Panc1 (cell line): ENCODE data around the gene KIF3A. TPM values are rescaled to one million over a fixed set of nuclear protein-coding genes. Genes with fewer than 3 reads are reported as not detected.

ENCODE experiments used
- ATAC-seq: fragments of 200-7000 bp; cut with Tn5 transposase; 2 replicates; pipeline ENCODE4 v1.9.1; 2020; ENCODE audit warnings: mild to moderate bottlenecking, moderate library complexity
- BruUV-seq: library from RNA; stranded (reverse); fragments of 400-500 nt; replicated peaks from 2 replicates; lab custom pipeline; 2021; lab: Mats Ljungman, UMichigan
- CTCF ChIA-PET: fragments of 300-600 bp; sonication (Branson Sonifier 250); formaldehyde crosslinking; loops from one replicate; lab custom pipeline; 2022; ENCODE audit warnings: antibody characterized with exemption; lab: Charles Lee
- POLR2A ChIA-PET: fragments of 300-600 bp; sonication (Branson Sonifier 250); formaldehyde crosslinking; loops from one replicate; lab custom pipeline; 2022; ENCODE audit warnings: antibody characterized with exemption; lab: Charles Lee
- DNase-seq: peaks from one replicate; pipeline ENCODE4 v3.0.0-alpha.2; 2010; ENCODE audit warnings: low read depth, low spot score
- H3K27ac ChIP-seq: 2 replicates; pipeline ENCODE4 v1.5.1; 2011; ENCODE audit warnings: mild to moderate bottlenecking, low read length, inconsistent platforms
- H3K27me3 ChIP-seq: fragments of 200-500 bp; sonication (Bioruptor generic); 2 replicates; pipeline ENCODE4 v1.6.0; 2014; ENCODE audit warnings: low read length, inconsistent platforms; ENCODE audit not compliant: control insufficient read depth, insufficient read depth
- H3K36me3 ChIP-seq: fragments of 200-500 bp; sonication (Bioruptor generic); 2 replicates; pipeline ENCODE4 v1.5.1; 2014; ENCODE audit warnings: inconsistent platforms, mild to moderate bottlenecking, low read length, moderate library complexity; ENCODE audit not compliant: control insufficient read depth, insufficient read depth
- H3K4me1 ChIP-seq: 2 replicates; pipeline ENCODE4 v1.5.1; 2011; ENCODE audit warnings: inconsistent platforms, mild to moderate bottlenecking, low read length, moderate library complexity; ENCODE audit not compliant: control insufficient read depth, insufficient read depth
- H3K4me3 ChIP-seq, 2 experiments: 2 replicates each; pipeline ENCODE4 v1.5.1; 2011 to 2012; ENCODE audit warnings: low read depth in 2 of 2, low read length in 2 of 2, mild to moderate bottlenecking in 2 of 2, inconsistent platforms in 1 of 2, moderate library complexity in 1 of 2
- H3K9me3 ChIP-seq: fragments of 200-500 bp; sonication (Bioruptor generic); 2 replicates; pipeline ENCODE4 v1.5.1; 2014; ENCODE audit warnings: low read depth, mild to moderate bottlenecking, inconsistent platforms, low read length, moderate library complexity; ENCODE audit not compliant: control insufficient read depth, insufficient read depth
- CTCF ChIP-seq: fragments of 450-650 bp; IDR thresholded peaks from 2 replicates; pipeline ENCODE4 v1.5.1; 2017; ENCODE audit warnings: mild to moderate bottlenecking
- POLR2AphosphoS5 ChIP-seq: IDR thresholded peaks from 2 replicates; pipeline ENCODE4 v1.6.1; 2012; ENCODE audit warnings: mild to moderate bottlenecking, low read depth, low read length, moderate library complexity
- REST ChIP-seq, 2 experiments: IDR thresholded peaks; 2 replicates each; pipeline ENCODE4 v1.6.1; 2011 to 2012; ENCODE audit warnings: low read depth in 2 of 2, control low read depth in 1 of 2, low read length in 1 of 2, mild to moderate bottlenecking in 1 of 2, moderate library complexity in 1 of 2; ENCODE audit not compliant: insufficient read depth in 1 of 2
- SIN3A ChIP-seq: IDR thresholded peaks from 2 replicates; pipeline ENCODE4 v1.6.1; 2012; ENCODE audit warnings: low read depth, mild to moderate bottlenecking, low read length, moderate library complexity, borderline replicate concordance; ENCODE audit not compliant: insufficient read depth
- TCF7L2 ChIP-seq: IDR thresholded peaks from 2 replicates; pipeline ENCODE4 v1.6.1; 2011; ENCODE audit warnings: mild to moderate bottlenecking, low read depth, low read length, inconsistent platforms
- in situ Hi-C: cut with HindIII; loops from 2 replicates; pipeline ENCODE4 v1.10.0; 2016; ENCODE audit warnings: low sequenced_read_pairs, low pct_unique_long_range_greater_than_20kb
- intact Hi-C: fragments of 100-400 bp; cut with micrococcal nuclease; formaldehyde crosslinking; loops from one replicate; pipeline ENCODE4 v1.10.0; 2022; ENCODE audit not compliant: unreplicated experiment
- total RNA-seq: library from RNA; stranded (reverse); gene quantifications from one replicate; pipeline ENCODE4 v1.2.1, GENCODE V29; 2021; ENCODE audit not compliant: unreplicated experiment

Gene KIF3A
- total RNA-seq, 1 experiment from 2014 or later = 17.1 TPM

- Histone ChIP-seq H3K27ac (no peak overlapping the region), H3K9me3 (no peaks in the 10 kb centered on the region), H3K4me1 (no peaks in the 10 kb centered on the region), H3K4me3 (no peak overlapping the region), H3K27me3 (no peaks in the 10 kb centered on the region), H3K36me3 (no peaks in the 10 kb centered on the region)
- no peak for TF ChIP-seq REST (IDR thresholded peaks at IDR 0.05; ENCODE audit: insufficient read depth in 1 of 2, low read depth in 2 of 2, low read length in 1 of 2)
- no peak for TF ChIP-seq TCF7L2
- TF ChIP-seq POLR2AphosphoS5 = no peak
- TF ChIP-seq SIN3A = no peak
- no peak for TF ChIP-seq CTCF
- ChIA-PET POLR2A (no interaction called here), CTCF (no interaction called here)
- no TSS peak for BruUV-seq
- in situ Hi-C loops (no loop called here), intact Hi-C loops (no loop called here)
- ATAC-seq = no peak
- no peak for DNase-seq
These were observed 69.3 kb downstream of the KIF3A start for GRCh38 chr5:132667761-132668705.

- DNase-seq (no peak), ATAC-seq (no peak)
- intact Hi-C loops (no loop called here), in situ Hi-C loops (no loop called here)
- BruUV-seq = no TSS peak
- H3K9me3 ChIP-seq = no peaks in the 10 kb centered on the region
- H3K36me3 ChIP-seq = no peaks in the 10 kb centered on the region
- no peak for TF ChIP-seq POLR2AphosphoS5
- TF ChIP-seq SIN3A = no peak
- no peak for TF ChIP-seq REST (IDR thresholded peaks at IDR 0.05; ENCODE audit: insufficient read depth in 1 of 2, low read depth in 2 of 2, low read length in 1 of 2)
- TF ChIP-seq CTCF = no peak
- TF ChIP-seq TCF7L2 = no peak
- no peaks in the 10 kb centered on the region for H3K27me3 ChIP-seq
- ChIA-PET POLR2A (no interaction called here), CTCF (no interaction called here)
- H3K4me3 ChIP-seq = no peak overlapping the region
- H3K27ac ChIP-seq = no peak overlapping the region
- H3K4me1 ChIP-seq = no peaks in the 10 kb centered on the region
These were observed 70.0 kb downstream of the KIF3A start for GRCh38 chr5:132667309-132667708.
